ENCODE measurements around the gene TPBGL.

DNA sequence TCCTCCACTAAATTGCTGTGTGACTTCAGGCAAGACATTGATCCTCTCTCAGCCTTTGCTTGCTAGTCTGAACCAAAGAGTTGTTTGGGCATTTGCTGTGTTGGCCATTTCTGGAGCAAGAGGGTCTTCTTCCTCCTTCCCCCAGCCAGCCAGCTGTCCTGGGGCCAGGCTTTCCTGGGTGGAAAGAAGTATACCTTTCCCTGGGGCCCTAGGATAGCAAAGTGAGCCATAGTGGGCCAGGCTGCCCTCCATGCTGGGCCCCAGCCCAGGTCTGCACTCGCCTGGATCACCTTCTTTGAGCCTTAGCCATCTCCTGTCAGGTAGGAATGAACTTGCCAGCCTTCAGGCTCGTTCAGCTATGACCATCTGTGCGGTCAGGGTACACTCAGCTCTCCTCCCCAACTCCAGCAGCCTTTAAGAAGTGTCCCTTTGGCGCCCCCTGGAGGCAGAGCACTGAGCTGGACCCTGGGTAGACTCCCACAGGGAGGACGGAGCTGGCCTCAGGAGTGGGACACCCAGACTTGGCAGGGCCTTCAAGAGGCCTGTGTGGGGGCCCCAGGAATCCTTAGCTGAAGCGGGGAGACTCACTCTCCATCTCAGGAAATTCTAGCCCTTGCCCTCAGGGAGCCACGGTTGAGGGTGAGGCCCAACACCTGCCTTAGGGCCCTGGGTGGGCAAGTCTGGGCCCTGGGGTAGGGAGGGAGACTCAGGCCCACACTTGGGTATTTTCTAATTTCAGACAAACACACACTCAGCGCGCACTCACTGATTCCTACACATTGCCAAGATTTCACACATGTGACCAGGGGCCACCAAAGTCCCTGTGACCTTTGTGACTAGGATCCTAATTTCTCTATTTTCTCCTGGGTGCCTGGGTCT is 35.6 kb upstream of the TPBGL start:
- TF ChIP-seq, protein P1, sequence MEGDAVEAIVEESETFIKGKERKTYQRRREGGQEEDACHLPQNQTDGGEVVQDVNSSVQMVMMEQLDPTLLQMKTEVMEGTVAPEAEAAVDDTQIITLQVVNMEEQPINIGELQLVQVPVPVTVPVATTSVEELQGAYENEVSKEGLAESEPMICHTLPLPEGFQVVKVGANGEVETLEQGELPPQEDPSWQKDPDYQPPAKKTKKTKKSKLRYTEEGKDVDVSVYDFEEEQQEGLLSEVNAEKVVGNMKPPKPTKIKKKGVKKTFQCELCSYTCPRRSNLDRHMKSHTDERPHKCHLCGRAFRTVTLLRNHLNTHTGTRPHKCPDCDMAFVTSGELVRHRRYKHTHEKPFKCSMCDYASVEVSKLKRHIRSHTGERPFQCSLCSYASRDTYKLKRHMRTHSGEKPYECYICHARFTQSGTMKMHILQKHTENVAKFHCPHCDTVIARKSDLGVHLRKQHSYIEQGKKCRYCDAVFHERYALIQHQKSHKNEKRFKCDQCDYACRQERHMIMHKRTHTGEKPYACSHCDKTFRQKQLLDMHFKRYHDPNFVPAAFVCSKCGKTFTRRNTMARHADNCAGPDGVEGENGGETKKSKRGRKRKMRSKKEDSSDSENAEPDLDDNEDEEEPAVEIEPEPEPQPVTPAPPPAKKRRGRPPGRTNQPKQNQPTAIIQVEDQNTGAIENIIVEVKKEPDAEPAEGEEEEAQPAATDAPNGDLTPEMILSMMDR (IDR thresholded peaks at IDR 0.05; ENCODE audit: insufficient read depth, low read depth, low read length), result peak; percentile 75
- TF ChIP-seq EZH2 (IDR thresholded peaks at IDR 0.05; ENCODE audit: insufficient read depth, low read length), result no peak

All from astrocyte (in vitro differentiated cells and primary cell).